ENCODE results near the gene PLA2R1. TPM values are rescaled to one million over a fixed set of nuclear protein-coding genes. Genes with fewer than 3 reads are reported as not detected.

The PLA2R1 gene
- total and polyA plus RNA-seq, 10 of the 15 experiments (the other 5 are each of a cell fraction or from before 2014, with no cell fraction given): 0.01 to 0.05 (median 0.02) TPM; not detected in 6

GRCh38 chr2:160053946-160054345 lies 8.5 kb downstream of the PLA2R1 start:
- Histone ChIP-seq H3K4me3 (no peak overlapping the region), H4K20me1 (ENCODE audit: control insufficient read depth, insufficient read depth) (no peaks in the 10 kb centered on the region), H3K36me3 (ENCODE audit: control insufficient read depth in 2 of 2, insufficient read depth in 2 of 2, low read length in 1 of 2) (no peaks in the 10 kb centered on the region), H3K27me3 (replicated peaks in 1 of 2; ENCODE audit: control insufficient read depth in 2 of 2, insufficient read depth in 2 of 2, low read length in 1 of 2) (no peaks in the 10 kb centered on the region; a peak in 2 of 4 replicates), H3K79me2 (ENCODE audit: control insufficient read depth, insufficient read depth, low read length) (no peaks in the 10 kb centered on the region), H2AFZ (ENCODE audit: control insufficient read depth, low read depth, low read length) (no peak overlapping the region), H3K4me1 (ENCODE audit: control insufficient read depth, insufficient read depth, low read length) (no peaks in the 10 kb centered on the region), H3K4me2 (ENCODE audit: control insufficient read depth, insufficient read depth) (no peak overlapping the region), H3K9ac (ENCODE audit: control insufficient read depth, insufficient read depth, low read length) (no peak overlapping the region), H3K9me3 (replicated peaks; ENCODE audit: control insufficient read depth, insufficient read depth, low read length) (no peaks in the 10 kb centered on the region), H3K27ac (ENCODE audit: control insufficient read depth, insufficient read depth) (no peak overlapping the region)
- ATAC-seq (no peak), DNase-seq (ENCODE audit: low read depth, low spot score) (no peak), FAIRE-seq (no peak)
- 2% methylated on average over 2 of the region's 2 CpGs for WGBS (ENCODE audit: insufficient coverage, insufficient replicate concordance, low lambda C conversion rate, missing lambda C conversion rate)
- CTCF ChIA-PET: no interaction called here
- RAD21 ChIA-PET (ENCODE audit: unreplicated experiment): no interaction called here
- intact Hi-C loops (cut with micrococcal nuclease; ENCODE audit: unreplicated experiment) (no loop called here), in situ Hi-C loops (cut with MboI) (no loop called here)
- SMC1A ChIA-PET (ENCODE audit: uncharacterized antibody, unreplicated experiment): no interaction called here
- BruUV-seq (replicated peaks): no TSS peak
- POLR2A ChIA-PET: no interaction called here
- TF ChIP-seq CUX1 (IDR thresholded peaks at IDR 0.05; ENCODE audit: insufficient replicate concordance, low read depth, low read length): no peak
- TF ChIP-seq HSF1 (IDR thresholded peaks at IDR 0.05; ENCODE audit: low read depth, low read length): no peak
- TF ChIP-seq NBN (IDR thresholded peaks at IDR 0.05): no peak
- no peak for TF ChIP-seq EP300 (IDR thresholded peaks at IDR 0.05; ENCODE audit: borderline replicate concordance in 1 of 2, control insufficient read depth in 1 of 2, low read depth in 2 of 2, low read length in 2 of 2)
- no peak for TF ChIP-seq PKNOX1 (IDR thresholded peaks at IDR 0.05)
- no peak for TF ChIP-seq MYB (IDR thresholded peaks at IDR 0.05; ENCODE audit: borderline replicate concordance, low read depth, low read length)
- no peak for TF ChIP-seq POLR2AphosphoS5 (IDR thresholded peaks at IDR 0.05; ENCODE audit: low read length)
- TF ChIP-seq PAX8 (IDR thresholded peaks at IDR 0.05): no peak
- no peak for TF ChIP-seq ESRRA (IDR thresholded peaks at IDR 0.05; ENCODE audit: low read length)
- no peak for TF ChIP-seq ETV6 (conservative IDR thresholded peaks at IDR 0.05 in 1 of 2, IDR thresholded peaks at IDR 0.05 in 1 of 2; ENCODE audit: borderline replicate concordance in 1 of 2, low read depth in 1 of 2)
- TF ChIP-seq YBX1 (IDR thresholded peaks at IDR 0.05): no peak
- TF ChIP-seq DPF2 (IDR thresholded peaks at IDR 0.05): no peak
- TF ChIP-seq ZBTB33 (IDR thresholded peaks at IDR 0.05): no peak
- TF ChIP-seq CREM (IDR thresholded peaks at IDR 0.05; ENCODE audit: low read depth): no peak
